Measurements from ENCODE around the gene ARHGAP33.
"Not testable (repeated sequence)": the region's sequence is repeated elsewhere in the genome, so short reads cannot be mapped to it uniquely, and the experiment has no call there.

Gene ARHGAP33

GRCh38 chr19:35836096-35836495 lies 60.7 kb downstream of the ARHGAP33 start:
- DNase-seq: not testable (repeated sequence)
